ENCODE data around the gene ARHGAP25.
A peak's percentile ranks its signal among the peaks of the same experiment; 100 is the strongest.

Gene ARHGAP25

GRCh38 chr2:68768461-68768860 lies 33.9 kb downstream of the ARHGAP25 start:
- no peak for DNase-seq

- no peak for DNase-seq
These were observed 34.3 kb downstream of the ARHGAP25 start for GRCh38 chr2:68768951-68769350.

- no peak for DNase-seq
These were observed 35.1 kb downstream of the ARHGAP25 start for GRCh38 chr2:68769586-68770270.

GRCh38 chr2:68770271-68771111 lies 35.9 kb downstream of the ARHGAP25 start:
- DNase-seq: no peak

DNA sequence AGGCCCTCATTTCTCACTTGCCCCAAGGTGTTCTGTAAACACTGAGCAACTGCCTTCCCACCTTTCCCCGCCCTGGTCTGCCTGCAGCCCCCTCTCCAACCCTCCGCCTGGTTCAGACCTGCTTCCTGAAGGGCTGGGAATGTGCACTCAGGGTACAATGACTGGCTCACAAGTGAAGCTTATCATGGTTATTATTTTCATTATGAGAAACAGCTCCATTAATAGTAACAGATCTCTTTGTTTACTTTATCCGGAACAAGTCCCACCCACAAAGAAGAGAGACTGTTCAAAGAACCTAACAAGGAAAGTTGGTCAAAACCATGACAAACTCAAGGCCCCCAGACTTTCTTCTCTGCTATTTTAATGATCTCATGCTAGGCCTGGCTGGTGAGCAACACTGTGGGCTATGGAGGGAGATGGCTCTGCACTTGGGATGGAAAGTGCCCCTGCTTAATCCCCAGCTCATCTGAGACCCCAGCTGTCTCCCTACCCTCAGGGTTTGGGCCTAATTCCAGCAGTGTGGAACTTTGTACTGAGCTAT lies 36.7 kb downstream of the ARHGAP25 start:
- no peak for DNase-seq

DNA sequence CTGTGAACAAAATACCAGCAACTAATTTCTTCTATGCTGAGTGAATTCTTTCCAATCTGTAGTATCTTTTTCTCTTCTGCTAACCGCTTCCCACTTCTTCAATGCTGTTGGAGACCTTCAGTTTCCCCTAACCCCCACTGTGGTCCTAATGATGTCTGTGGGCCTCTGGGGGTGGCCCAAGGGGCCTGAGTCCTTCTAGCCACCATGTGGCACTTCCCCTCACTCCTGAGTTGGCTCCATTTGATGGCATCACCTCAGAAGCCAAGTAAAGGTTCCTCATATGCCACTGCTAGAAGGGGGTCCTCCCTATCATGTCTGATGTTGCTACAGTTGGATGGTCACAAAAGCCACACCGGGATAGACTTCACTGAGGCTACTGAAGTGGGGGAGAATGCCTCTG lies 37.5 kb downstream of the ARHGAP25 start:
- no peak for DNase-seq

DNA sequence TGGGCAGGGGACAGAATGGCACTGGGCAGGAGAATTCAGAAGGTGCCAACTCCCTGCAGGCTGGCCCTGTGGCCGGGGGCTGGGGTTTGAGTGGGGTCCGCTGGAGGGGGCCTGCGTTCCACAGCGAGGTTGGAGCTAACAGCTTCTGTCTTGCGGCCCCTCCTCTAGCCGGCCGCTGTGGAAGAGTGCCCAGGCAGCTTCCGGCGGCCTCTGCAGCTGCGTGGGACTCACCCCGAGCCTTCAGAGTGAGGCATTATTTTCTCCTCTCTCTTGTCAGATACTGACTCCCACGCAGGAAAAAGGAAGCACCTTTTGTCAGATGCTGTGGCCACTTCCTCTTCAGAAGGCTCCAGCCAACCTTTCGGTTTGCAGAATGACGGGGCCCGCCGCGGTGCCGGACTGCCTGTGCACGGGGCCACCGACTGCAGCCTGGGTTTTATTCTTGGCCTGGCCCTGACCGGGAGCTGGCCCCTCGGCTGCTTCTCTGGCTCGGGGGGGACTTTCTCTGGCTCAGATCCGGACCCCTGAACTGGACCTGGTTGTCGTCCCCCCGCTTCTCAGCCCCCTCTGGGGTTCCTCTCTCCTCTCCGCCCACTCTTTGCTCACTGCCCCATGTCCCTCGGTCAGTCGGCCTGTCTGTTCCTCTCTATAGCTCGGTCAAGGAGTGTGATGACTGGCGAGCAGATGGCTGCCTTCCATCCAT lies 40.1 kb downstream of the ARHGAP25 start:
- DNase-seq: peak; percentile 44

DNA sequence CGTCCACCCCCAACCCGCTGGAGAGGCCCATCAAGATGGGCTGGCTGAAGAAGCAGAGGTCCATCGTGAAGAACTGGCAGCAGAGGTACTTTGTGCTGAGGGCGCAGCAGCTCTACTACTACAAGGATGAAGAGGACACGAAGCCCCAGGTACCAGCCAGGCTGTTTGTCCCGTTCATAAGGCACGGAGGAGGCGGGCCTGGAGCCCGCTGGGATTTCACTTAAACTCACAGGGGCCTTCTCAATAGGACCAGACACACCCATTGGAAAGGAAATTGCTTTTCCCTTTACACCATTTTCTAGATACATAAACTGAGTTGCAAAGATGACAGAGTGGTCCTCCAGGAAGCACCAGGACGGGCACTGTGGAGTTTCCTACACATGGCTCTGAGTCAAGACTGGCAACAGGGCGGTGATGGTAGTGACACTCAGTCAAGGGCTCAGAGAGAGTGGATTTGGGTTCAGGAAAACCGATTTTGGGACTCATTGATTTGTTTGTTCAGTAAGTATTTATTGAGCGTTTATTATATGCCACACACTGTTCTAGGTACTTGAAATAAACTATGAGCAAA lies 40.7 kb downstream of the ARHGAP25 start:
- no peak for DNase-seq

GRCh38 chr2:68776124-68776523 lies 41.5 kb downstream of the ARHGAP25 start:
- DNase-seq: no peak

- DNase-seq: no peak
These were observed 45.0 kb downstream of the ARHGAP25 start for GRCh38 chr2:68779595-68779994.

- no peak for DNase-seq
These were observed 49.6 kb downstream of the ARHGAP25 start for GRCh38 chr2:68784188-68784587.

DNA sequence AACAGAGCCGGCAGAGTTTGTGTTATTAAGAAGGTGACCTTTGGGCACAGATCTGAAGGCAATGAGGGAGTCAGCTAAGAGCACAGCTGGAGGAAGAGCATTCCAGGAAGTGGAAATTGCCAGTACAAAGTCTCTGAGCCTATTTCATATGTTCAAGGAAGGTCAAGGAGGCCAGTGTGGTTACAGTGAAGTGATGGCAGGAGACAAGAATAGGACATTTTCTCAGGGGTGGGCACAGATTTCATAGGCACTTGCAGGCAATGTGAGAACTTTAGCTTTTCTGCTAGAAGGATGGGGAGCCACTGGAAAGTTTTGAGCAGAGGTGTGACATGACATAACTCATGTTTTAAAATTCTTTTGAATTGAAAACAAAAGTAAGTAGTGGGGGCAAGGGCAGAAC lies 50.3 kb downstream of the ARHGAP25 start:
- no peak for DNase-seq

GRCh38 chr2:68787356-68787755 lies 52.7 kb downstream of the ARHGAP25 start:
- no peak for DNase-seq

DNA sequence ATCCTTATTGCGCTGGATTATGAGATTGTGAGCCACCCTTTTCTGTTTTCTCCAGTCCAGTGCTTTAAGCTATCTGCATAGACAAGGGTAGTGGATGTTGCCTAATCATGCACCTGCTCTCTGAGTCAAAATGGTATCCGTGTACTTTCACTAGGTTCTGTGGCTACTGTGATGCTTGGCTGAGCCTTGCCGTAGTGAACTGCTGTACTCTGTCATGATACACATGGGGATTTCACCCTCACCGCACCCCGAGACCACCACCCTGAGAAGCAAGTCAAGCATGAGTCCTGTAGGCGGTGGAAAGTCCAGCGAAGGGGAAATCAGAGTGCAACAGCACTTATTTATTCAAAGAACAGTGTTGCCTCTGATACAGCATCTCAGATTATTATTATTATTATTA lies 55.0 kb downstream of the ARHGAP25 start:
- DNase-seq: no peak

GRCh38 chr2:68790600-68790999 lies 56.0 kb downstream of the ARHGAP25 start:
- DNase-seq: no peak

- DNase-seq: no peak
These were observed 57.3 kb downstream of the ARHGAP25 start for GRCh38 chr2:68791914-68792313.

GRCh38 chr2:68792751-68793150 lies 58.1 kb downstream of the ARHGAP25 start:
- DNase-seq: no peak

- DNase-seq: no peak
These were observed 61.8 kb downstream of the ARHGAP25 start for GRCh38 chr2:68796295-68796905.

DNA sequence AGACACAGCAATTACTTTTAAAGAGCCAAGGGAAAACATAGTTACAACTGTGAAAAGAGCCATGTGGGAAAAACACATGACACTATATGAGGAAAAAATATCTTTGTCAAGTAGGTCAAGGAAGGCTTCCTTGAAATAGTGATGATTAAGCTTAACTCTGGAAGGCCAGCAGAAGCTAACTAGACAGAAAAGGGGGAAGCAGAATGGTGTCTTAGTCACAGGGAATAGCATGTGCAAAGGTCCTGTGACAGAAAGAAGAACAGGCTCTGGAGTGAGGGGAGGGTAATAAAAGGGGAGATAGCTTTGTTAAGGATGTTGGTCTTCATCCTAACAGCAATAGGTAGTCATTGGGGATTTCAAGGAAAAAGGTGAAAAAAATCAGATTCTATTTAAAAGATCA lies 64.0 kb downstream of the ARHGAP25 start:
- no peak for DNase-seq

GRCh38 chr2:68799140-68800026 lies 64.8 kb downstream of the ARHGAP25 start:
- DNase-seq: no peak

- DNase-seq: no peak
These were observed 65.4 kb downstream of the ARHGAP25 start for GRCh38 chr2:68800027-68800401.

- no peak for DNase-seq
These were observed 65.9 kb downstream of the ARHGAP25 start for GRCh38 chr2:68800517-68800916.

Measured in activated naive CD4-positive, alpha-beta T cell treated with anti-CD3 and anti-CD28 coated beads, Interleukin-2, amount 50 U/mL, for 16 hours (primary cell).